22Rv1 (cell line): ENCODE results near the gene RRAD.

Experiments used
- ZFX ChIP-seq: fragments of 450-650 bp; IDR thresholded peaks from 2 replicates; pipeline ENCODE4 v1.6.1; 2017; ENCODE audit warnings: antibody characterized with exemption, borderline replicate concordance
- TF ChIP-seq, protein P1 (sequence below): fragments of 450-650 bp; IDR thresholded peaks from 2 replicates; pipeline ENCODE4 v1.5.1; 2017; ENCODE audit warnings: mild to moderate bottlenecking

DNA sequence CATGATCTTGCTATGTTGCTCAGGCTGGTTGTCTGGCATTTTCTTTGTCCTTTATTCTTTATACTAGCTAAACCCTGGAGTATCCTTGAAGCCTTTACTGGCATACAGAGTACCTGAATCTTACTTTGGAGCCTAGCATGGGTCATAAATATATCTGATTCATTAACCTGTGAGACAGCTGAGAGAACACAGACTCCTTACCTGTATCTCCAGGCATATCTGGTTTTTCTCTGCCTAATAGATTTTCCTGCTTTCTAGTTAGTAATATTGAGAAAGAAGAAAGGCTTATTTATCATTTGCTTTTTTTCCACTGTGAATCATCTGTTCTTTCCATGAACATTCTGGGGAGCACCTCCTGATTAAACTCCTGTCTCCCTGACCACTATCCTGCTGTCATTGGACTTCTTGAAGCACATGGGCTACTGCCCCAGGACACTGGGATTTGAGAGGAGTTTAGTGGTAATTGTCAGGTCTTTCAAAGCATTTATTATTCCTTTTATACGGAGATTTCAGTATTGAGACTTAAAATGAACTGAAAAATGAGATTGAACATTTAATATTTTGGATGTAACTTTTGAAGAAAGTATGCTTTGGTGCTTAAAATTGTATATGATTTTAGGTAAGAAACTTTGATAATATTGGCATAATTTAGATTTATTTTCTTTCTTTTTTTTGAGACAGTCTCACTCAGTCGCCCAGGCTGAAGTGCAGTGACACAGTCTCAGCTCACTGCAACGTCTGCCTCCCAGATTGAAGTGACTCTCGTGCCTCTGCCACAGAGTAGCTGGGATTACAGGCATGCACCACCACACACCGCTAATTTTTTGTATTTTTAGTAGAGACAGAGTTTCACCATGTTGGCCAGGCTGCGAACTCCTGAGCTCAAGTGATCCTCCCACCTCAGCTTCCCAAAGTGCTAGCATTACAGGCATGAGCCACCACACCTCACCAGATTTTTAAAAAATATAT lies 36.4 kb downstream of the RRAD start:
- TF ChIP-seq, protein P1, sequence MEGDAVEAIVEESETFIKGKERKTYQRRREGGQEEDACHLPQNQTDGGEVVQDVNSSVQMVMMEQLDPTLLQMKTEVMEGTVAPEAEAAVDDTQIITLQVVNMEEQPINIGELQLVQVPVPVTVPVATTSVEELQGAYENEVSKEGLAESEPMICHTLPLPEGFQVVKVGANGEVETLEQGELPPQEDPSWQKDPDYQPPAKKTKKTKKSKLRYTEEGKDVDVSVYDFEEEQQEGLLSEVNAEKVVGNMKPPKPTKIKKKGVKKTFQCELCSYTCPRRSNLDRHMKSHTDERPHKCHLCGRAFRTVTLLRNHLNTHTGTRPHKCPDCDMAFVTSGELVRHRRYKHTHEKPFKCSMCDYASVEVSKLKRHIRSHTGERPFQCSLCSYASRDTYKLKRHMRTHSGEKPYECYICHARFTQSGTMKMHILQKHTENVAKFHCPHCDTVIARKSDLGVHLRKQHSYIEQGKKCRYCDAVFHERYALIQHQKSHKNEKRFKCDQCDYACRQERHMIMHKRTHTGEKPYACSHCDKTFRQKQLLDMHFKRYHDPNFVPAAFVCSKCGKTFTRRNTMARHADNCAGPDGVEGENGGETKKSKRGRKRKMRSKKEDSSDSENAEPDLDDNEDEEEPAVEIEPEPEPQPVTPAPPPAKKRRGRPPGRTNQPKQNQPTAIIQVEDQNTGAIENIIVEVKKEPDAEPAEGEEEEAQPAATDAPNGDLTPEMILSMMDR: no peak
- no peak for TF ChIP-seq ZFX
